ENCODE measurements around the gene CD34. TPM values are rescaled to one million over a fixed set of nuclear protein-coding genes. Genes with fewer than 3 reads are reported as not detected.
A peak's percentile ranks its signal among the peaks of the same experiment; 100 is the strongest.
"Not testable (repeated sequence)": the region's sequence is repeated elsewhere in the genome, so short reads cannot be mapped to it uniquely, and the experiment has no call there.

CD34 gene
- total RNA-seq: 4.3 and 7.9 TPM in 2 replicates
- 10.5 TPM for polyA plus RNA-seq (2012)

- peak; percentile 3 for DNase-seq (ENCODE audit: low read depth)
Measured at GRCh38 chr1:207910591-207911354, at the start of gene CD34. Gene CD34 (minus strand): TSS chr1:207911125. CDS start chr1:207911080, 45 bp downstream.

GRCh38 chr1:207960346-207960745 is 49.4 kb upstream of the CD34 start:
- no peak for DNase-seq (ENCODE audit: low read depth)

GRCh38 chr1:207959910-207960309 is 49.0 kb upstream of the CD34 start:
- no peak for DNase-seq (ENCODE audit: low read depth)

- peak; percentile 52 for DNase-seq (ENCODE audit: low read depth)
Measured at GRCh38 chr1:207959141-207959825, 48.4 kb upstream of the CD34 start.

DNA sequence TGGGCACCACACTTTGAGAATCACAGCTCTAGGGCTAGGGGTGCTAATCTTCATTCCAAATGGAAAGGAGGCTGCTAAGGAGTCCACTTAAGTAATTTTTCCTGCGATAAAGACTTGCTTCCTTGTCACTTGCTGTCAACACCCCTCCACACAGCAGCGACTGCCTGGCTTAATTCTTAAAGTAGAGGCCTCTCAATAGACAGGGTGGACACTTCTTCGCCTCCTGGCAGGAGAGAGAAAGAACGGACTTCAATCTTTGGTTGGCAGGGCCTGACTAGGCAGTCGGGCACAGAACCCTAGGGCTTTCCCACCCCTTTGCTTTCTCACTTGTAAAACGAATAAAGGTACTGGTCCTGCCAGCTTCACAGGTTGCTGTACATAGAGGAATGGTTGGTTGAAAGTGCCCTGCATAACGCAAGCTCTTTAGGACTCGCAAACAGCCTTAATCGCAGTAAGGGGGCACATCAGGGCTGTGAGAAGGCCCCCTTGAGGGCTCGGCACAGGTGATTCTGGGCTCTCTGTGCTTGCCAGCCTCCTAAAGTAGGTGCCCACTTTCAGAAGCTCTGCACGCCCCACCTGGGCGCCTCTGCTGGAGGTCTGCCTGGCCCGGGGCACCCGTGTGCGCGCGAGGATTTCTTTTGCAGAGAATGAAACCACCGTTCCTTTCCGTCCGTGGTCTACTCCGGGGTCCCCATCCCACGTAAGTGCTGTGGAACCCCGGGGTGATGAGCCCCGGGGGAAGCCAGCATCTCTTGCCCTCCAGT is 47.6 kb upstream of the CD34 start:
- DNase-seq (ENCODE audit: low read depth): no peak

DNA sequence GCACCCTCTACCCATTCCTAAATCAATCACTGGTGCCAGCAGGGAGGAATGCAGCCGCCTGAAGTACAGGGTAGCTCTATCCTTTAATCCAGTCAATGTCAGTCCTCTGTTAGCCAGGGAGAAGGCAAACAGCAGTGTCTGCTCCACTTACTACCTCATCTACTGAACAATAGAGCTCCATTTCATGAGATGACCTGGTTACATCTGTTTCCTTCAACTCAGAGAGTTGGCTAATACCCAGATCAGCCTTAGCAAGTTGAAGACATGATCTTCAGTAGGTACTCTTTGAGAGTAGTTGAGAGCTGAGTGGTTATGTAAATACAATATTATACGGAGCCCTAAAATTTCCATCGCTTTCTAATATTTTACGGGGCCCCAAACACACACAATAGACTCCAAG is 46.1 kb upstream of the CD34 start:
- no peak for DNase-seq (ENCODE audit: low read depth)

GRCh38 chr1:207954104-207954503 is 43.2 kb upstream of the CD34 start:
- DNase-seq (ENCODE audit: low read depth): no peak

DNA sequence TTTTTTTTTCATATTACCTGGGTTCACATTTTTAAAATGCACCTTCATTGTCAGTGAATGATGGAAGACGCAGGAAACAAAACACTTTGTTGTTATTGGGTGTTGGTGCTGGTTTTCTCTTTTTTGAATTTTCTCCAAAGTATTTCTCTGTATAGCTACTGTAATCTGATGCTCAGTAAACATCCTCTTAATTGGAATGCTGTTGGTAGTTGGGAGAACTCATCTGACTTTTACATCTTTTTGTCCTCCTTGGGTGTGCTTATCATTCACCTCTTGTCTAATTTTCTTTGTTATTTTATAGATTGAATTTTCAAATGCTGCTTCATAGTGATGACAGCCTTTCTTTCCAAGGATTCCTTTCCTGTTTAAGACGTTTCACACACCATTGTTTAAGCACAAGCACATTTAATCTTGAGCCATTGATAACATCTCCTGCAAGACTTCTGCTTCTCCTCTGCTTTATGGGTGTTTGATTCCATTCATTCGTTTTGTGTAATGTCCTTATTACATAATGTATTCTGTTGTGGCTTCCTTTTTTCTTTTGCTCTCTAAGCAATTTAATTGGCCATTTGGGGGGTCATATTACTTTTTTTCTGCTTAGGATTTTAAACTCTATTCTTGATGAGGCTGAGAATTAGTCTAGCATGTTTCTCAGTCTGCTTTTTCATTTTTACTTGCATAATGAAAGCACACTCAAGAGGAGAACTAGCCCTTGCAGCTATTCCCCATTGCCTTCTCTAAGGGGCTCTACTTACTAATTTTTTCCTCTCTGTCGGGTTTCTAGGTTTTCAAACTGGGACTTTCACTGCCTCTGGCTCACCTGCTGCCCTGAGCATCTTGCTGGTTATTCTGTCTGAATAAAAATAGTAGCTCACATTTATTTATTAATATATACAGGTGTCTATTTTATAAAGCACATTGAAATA is 42.0 kb upstream of the CD34 start:
- DNase-seq (ENCODE audit: low read depth): no peak

GRCh38 chr1:207951652-207952051 is 40.7 kb upstream of the CD34 start:
- no peak for DNase-seq (ENCODE audit: low read depth)

DNA sequence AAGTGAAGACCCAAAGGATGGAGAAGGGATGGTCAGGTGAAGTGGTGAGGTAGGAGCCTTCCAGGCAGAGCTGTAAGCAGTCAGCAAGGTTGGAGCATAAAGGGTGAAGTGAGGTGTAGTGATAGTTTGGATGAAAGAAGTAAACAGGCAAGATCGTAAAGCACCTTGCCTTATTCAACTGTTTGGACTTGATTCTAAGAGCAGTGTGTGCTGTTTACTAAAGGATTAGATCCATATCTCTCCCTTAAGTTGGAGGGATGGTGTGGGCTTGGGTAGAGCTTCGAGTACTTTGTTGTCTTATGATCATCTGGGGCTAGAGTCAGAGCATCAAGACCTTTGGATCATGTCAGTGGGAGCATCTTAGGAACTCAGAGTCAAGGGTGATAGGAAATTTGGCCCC is 39.8 kb upstream of the CD34 start:
- no peak for DNase-seq (ENCODE audit: low read depth)

DNA sequence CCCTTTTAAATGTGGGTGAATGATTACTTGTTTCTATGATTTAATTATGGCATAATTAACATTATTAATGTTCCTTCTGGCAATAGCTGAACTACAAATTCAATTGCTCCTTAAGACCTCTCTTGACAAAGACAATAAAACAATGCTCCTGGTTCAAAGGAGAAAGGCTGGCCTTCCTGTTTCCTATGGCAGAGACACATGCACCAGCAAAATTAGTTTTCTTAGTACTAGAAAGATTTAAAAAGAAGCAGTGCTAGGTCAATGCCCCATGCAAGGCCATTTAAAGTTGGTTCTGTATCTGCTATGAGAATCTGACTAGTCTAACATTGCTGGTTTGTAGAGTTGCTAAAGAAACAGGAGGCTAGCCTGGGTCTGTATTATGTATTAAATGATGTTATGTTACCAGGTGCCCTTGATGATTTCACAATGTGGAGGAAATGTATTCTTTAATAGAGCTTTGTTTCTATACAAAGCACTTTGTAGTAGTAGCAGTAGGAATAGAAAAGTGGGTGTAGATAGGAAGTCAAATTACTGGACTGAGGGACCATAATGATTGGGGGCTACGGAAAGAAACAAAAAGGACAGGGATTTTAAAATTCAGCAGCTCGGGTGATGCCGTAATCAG is 38.8 kb upstream of the CD34 start:
- DNase-seq (ENCODE audit: low read depth): no peak

- DNase-seq (ENCODE audit: low read depth): no peak
Measured at GRCh38 chr1:207948536-207949250, 37.8 kb upstream of the CD34 start.

GRCh38 chr1:207946756-207947155 is 35.8 kb upstream of the CD34 start:
- DNase-seq (ENCODE audit: low read depth): no peak

- DNase-seq (ENCODE audit: low read depth): no peak
Measured at GRCh38 chr1:207944571-207944970, 33.6 kb upstream of the CD34 start.

- DNase-seq (ENCODE audit: low read depth): not testable (repeated sequence)
Measured at GRCh38 chr1:207942337-207942741, 31.4 kb upstream of the CD34 start.

DNA sequence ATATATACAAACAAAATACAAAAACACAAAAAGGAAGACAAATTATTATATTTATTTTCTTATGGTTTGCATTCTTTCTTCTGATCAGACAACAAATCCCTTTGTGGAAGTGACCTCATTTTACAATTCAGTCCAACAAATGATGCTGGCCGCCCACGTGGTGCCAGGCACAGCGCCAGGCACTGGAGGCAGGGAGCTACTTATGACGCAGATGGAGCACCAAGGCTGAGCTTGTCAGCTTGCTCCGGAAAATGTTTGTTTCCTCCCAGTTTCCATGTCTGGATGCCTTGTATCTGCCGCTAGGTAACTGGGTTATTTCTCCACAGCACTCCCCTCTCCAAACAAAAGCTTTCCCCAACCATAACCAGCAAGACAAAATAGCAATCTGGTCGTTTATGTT is 30.7 kb upstream of the CD34 start:
- DNase-seq (ENCODE audit: low read depth): peak; percentile 40

GRCh38 chr1:207938016-207938415 is 27.1 kb upstream of the CD34 start:
- DNase-seq (ENCODE audit: low read depth): no peak

GRCh38 chr1:207937204-207937603 is 26.3 kb upstream of the CD34 start:
- no peak for DNase-seq (ENCODE audit: low read depth)

DNA sequence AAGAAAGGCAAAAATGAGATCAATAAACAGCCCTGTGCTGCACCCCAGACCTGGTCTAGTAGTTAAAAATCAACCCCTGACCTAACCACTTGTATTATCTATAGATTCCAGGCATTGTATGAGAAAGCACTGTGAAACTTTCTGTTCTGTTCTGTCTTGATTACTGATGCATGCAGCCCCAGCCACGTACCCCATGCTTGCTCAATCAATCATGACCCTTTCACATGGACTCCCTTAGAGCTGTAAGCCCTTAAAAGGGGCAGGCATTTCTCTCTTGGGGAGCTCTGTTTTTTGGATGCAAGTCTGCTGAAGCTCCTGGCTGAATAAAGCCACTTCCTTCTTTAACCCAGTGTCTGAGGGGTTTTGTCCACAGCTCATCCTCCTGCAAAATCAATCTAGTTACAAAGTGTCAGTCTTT is 24.2 kb upstream of the CD34 start:
- DNase-seq (ENCODE audit: low read depth): no peak
